GM13977 (cell line): ENCODE results near the gene TAGLN.

Experiments used
- DNase-seq: peaks from one replicate; pipeline ENCODE4 v3.0.0; 2012; ENCODE audit warnings: low spot score
- CTCF ChIP-seq: IDR thresholded peaks from 2 replicates; pipeline ENCODE4 v1.5.1; 2012; ENCODE audit warnings: mild to moderate bottlenecking, control low read depth; ENCODE audit not compliant: insufficient read depth; ENCODE audit errors: extremely low read depth, missing control alignments
- in situ Hi-C: fragments of 300-500 bp; cut with MboI; formaldehyde crosslinking; loops from one replicate; pipeline ENCODE4 v1.12.0; 2022; ENCODE audit warnings: low sequenced_read_pairs, low pct_unique_long_range_greater_than_20kb, mixed read lengths, inconsistent platforms; ENCODE audit not compliant: unreplicated experiment

Gene TAGLN

GRCh38 chr11:117232092-117232878 is 33.1 kb downstream of the TAGLN start, which contains the start of gene RNF214:
Gene RNF214 (plus strand): TSS chr11:117232671. CDS start chr11:117234273, 1,602 bp downstream.
- peak; percentile 96 for TF ChIP-seq CTCF
- DNase-seq = peak; percentile 99
- in situ Hi-C loops = loop anchor here (10.0 kb wide), 1 partner anchor 63 kb away; the partner anchor contains the start of gene BACE1-AS

GRCh38 chr11:117232911-117233409 is 33.8 kb downstream of the TAGLN start:
- peak; percentile 67 for DNase-seq
- in situ Hi-C loops = loop anchor here (10.0 kb wide), 1 partner anchor 62 kb away; the partner anchor contains the start of gene BACE1-AS
- TF ChIP-seq CTCF = no peak

GRCh38 chr11:117238221-117238620 is 39.1 kb downstream of the TAGLN start:
- no peak for TF ChIP-seq CTCF
- no peak for DNase-seq
- in situ Hi-C loops = loop anchor here (10.0 kb wide), 1 partner anchor 57 kb away; the partner anchor contains the start of gene BACE1-AS

GRCh38 chr11:117239295-117239694 is 40.1 kb downstream of the TAGLN start:
- in situ Hi-C loops = loop anchor here (10.0 kb wide), 1 partner anchor 56 kb away; the partner anchor contains the start of gene BACE1-AS
- DNase-seq = no peak
- TF ChIP-seq CTCF = no peak

GRCh38 chr11:117248341-117248740 is 49.2 kb downstream of the TAGLN start:
- DNase-seq = no peak
- no peak for TF ChIP-seq CTCF
- in situ Hi-C loops = no loop called here

GRCh38 chr11:117249571-117249970 is 50.4 kb downstream of the TAGLN start:
- in situ Hi-C loops = no loop called here
- no peak for DNase-seq
- TF ChIP-seq CTCF = no peak
